GM12873 (cell line): Measurements from ENCODE around the gene RTN4RL1.

ENCODE experiments used
- TF ChIP-seq, protein P1 (sequence below): IDR thresholded peaks from 2 replicates; pipeline ENCODE4 v1.5.1; 2012; ENCODE audit warnings: low read depth, mild to moderate bottlenecking, moderate library complexity, low read length, control low read depth; ENCODE audit not compliant: insufficient read depth; ENCODE audit errors: missing control alignments

RTN4RL1 gene

DNA sequence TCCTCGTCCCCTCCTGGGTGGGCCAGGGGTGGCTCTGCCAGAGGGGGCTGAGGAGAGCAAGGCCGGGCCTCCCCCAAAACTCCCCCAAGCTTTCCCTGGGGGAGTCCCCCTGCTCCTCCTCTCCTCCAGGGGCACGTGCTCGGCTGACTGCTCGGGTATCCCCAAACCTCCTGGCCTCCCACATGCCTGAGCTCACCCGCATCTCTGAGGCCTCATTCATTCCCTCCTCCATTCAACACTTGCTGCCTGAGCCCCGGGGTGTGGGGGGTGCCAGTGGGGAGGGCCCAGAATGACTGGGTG lies 83.1 kb downstream of the RTN4RL1 start:
- TF ChIP-seq, protein P1, sequence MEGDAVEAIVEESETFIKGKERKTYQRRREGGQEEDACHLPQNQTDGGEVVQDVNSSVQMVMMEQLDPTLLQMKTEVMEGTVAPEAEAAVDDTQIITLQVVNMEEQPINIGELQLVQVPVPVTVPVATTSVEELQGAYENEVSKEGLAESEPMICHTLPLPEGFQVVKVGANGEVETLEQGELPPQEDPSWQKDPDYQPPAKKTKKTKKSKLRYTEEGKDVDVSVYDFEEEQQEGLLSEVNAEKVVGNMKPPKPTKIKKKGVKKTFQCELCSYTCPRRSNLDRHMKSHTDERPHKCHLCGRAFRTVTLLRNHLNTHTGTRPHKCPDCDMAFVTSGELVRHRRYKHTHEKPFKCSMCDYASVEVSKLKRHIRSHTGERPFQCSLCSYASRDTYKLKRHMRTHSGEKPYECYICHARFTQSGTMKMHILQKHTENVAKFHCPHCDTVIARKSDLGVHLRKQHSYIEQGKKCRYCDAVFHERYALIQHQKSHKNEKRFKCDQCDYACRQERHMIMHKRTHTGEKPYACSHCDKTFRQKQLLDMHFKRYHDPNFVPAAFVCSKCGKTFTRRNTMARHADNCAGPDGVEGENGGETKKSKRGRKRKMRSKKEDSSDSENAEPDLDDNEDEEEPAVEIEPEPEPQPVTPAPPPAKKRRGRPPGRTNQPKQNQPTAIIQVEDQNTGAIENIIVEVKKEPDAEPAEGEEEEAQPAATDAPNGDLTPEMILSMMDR = no peak

DNA sequence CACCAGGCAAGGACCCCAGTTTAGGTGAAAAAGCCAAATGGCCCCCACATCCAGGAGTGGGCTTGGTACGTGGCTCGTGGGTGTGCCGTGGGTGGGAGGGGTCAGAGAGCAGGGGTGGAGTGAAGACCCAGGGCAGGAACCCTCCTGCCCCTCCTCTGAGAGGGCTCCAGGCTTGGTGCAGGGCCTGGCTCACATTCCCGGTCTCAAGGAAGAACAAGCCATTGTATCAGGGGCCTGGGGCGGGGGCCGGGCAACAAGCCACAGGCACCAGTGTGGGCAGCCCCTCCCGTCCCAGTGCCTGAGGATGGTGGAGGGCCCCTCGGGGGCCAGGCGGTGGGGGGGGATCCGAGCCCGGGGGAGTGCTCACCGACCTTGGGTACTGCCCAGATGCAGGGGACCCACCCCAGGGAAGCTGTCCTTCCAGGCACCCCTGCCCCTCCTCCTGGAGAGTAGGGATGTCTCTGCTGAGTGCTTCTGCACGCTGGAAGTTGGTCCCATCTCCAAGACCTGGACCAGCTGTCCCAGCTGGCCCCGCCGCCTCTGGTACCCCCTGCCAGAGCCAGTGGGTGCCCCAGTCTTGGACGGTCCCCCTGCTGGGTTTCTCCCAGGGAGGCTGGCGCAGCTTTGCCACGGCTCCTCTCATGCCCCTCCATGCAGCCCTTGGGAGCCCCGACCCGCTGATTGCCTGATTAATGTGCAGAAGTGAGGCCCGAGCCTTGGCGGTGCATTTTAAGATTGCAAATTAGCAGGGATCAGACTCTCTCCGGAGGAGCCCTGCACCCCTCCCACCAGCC lies 83.7 kb downstream of the RTN4RL1 start:
- TF ChIP-seq, protein P1 = no peak

DNA sequence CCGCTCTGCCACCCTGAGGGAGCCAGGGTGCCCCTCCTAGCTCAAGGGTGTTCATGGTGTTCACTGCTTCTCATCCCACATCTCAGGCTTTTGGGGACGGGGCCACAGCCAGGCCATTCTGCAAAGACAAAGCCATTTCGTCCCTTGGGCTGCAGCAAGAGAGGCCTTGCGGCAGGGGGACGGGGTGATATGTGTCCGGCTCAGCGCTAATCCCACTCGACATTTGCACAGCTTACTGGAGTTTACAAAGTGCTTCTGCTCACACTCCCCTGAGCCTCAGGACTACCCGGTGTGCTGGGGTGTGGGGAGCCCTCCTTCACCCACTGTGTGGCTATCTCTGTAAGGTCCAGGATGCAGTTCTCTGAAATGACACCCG lies 84.3 kb downstream of the RTN4RL1 start:
- TF ChIP-seq, protein P1 = no peak

DNA sequence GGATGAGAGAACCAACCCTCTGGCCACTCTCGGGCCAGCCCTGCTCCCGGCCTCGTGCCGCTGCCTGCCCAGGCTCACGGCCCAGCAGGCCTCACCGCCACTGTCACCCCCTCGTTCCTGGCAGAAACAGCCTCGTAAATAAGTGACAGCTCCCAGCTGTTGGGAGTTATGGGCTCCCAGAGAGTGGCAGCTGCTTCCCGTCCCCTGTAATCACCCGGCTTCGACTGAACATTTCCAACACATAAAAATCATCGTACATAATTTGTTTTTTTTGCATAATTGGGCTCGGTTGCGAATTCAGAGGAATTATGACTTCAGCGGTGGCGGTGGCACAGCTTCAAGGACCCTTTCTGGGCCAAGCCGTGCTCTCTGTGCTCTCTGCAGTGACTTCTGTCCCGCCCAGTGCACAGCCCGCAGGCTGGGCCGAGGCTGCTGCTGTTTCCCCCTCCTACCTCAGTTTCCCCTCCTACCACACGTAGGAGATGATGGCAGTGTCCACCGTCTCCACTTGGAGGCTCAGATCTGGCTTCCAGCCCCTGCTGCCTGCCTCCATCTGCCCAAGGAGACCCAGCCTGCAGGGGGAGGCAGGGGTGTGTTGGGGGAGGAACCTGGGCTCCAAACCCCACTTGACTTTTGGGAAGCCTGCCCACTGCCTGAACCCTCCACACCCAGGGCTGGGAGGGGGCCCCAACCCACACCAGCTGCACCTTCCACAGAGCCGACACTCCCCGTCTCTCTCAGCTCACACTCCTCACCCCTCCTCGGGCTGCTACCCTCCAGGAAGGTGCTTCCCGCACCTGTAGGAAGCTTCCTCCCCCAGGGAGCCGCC lies 84.9 kb downstream of the RTN4RL1 start:
- TF ChIP-seq, protein P1 = no peak

DNA sequence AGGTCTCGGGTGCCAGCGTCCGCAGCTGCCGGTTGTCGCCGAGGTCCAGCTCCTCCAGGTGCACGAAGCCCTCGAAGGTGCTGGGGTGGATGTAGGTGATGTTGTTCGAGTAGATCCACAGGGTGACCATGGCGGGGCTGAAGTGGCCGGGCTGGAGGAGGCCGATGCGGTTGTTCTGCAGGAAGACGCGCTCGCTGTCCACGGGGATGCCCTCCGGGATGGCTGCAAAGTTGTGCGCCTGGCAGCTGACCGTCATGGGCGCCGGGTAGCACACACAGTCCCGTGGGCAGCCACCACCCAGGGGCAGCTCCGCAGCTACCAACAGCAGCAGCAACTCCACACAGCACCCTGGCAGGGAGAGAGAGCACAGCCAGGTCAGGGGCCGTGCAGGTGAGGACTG lies 87.7 kb downstream of the RTN4RL1 start:
- TF ChIP-seq, protein P1 = no peak

DNA sequence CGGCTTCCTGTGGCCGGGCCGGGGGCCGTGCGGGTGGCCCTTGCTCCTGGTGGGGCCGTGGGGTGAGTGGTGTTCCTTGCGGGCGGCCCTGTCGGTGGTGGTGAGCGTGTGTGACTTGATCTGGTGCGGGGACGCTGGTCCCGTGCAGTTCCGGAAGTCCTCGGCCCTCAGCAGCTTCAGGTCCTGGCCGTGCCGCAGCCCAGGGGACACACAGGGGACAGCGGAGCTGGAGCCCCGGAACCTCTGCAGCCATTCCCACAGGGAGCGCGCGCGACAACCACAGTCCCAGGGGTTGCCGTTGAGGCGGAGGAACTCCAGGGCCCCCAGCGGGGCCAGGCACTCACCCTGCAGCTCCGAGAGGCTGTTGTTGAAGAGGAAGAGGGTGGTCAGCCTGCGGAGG lies 88.4 kb downstream of the RTN4RL1 start:
- TF ChIP-seq, protein P1 = no peak

DNA sequence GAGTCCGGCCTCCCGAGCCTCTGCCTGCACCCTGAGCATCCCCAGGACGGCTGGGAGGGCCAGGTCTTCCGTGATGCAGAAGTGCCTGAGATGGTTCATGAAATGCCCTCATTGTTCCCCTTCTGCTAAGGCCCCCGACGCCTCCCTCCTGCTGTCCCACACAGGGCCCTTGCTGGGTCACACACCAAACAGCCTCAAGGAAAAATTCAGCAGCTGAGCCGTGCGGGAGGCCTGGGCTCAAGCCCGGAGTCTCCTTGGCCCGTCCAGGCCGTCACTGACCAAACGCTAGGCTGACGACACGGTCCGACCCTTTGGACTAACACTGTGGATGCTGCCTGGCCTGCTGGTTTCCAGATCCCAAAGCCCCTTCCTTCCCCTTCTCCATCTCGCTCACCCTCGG lies 90.2 kb downstream of the RTN4RL1 start:
- TF ChIP-seq, protein P1 = no peak
